T47D (cell line): ENCODE data around the gene MATK.
"Not testable (repeated sequence)": the region's sequence is repeated elsewhere in the genome, so short reads cannot be mapped to it uniquely, and the experiment has no call there.

Source experiments
- DNase-seq, 2 experiments: peaks; one replicate each; pipeline versions ENCODE4 v3.0.0 to v3.0.0-alpha.2; 2011 to 2012; ENCODE audit warnings: low read depth in 1 of 2, low spot score in 1 of 2
- JUND ChIP-seq: IDR thresholded peaks from 2 replicates; pipeline ENCODE4 v1.6.1; 2012; ENCODE audit warnings: low read depth
- in situ Hi-C: cut with HindIII; loops from 2 replicates; pipeline ENCODE4 v1.10.0; 2016; ENCODE audit warnings: low sequenced_read_pairs, low pct_unique_long_range_greater_than_20kb

The MATK gene

DNA sequence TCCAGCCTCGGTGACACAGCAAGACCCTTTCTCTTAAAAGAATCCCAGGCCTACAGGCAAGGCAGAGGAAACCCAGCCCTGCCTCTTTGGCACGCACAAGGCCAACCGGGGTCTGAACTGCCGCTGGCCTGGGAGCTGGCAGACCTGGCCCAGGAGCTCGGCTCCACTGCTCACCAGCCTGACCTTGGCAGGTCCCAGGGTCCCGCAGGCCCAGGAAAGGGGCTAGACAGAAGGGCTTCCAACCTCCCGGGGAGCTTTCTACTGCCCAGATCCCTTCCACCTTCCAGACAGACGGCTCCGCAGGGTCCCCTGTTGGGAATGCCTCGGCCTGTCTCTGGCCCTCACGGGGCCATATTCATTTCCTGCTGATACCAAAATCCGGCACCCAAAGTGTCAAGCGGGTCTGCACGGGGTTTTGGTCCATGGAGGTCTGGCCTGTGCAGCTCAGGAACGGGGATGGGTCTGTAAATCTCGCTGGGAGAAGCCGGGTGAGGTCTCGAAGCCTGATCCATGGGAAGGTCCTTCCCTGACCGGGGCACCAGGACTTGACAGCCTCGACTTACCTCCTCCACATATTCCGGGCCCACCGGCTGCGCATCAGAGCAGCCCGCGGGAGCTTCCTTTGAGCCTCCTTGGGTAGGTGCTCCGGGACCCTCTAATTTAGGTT is 36.6 kb upstream of the MATK start:
- in situ Hi-C loops = no loop called here
- no peak for DNase-seq
- no peak for TF ChIP-seq JUND

DNA sequence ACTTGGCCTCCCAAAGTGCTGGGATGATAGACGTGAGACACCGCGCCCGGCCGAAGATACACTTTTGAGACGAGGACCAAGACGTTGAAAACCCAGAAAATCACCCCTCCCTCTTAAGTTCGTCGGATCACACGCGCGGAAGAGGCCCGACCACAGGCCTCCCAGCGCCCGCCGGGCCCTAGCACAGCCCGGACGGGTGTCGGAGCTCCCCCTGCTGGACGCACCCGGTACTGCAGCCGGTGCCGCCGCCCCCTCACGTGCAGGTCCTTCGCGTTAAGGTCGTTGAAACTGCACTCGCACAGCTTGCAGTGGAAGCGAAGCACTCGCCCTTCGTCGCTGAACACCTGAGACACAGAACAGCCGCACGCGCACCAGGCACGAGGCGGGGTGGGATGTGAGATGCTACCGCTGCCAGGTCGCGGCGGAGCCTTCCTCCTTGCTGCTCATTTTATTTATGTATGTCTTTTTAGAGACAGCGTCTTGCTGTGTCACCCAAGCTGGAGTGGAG is 35.7 kb upstream of the MATK start:
- peak; percentile 64 to 66 for DNase-seq
- in situ Hi-C loops = no loop called here
- no peak for TF ChIP-seq JUND

DNA sequence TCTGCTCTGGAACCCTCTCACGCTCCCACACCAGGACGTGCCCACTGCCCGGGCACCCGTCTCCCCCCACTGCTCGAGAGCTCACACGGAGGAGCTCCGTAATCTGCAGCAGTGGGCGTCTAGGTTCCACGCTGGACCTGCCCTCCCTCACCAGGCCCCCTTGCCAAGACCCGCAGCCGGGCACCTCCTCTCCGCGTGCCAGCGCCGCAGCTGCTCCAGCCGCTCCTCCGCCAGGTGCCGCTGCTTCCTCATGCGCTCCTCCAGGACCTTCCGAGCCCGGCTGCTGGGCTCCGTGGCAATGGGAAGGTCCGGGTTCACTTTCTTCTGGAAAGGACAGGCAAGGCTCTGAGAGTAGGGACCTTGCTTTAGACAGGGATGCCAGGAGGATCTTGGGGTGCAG is 35.0 kb upstream of the MATK start:
- TF ChIP-seq JUND = no peak
- DNase-seq = no peak
- in situ Hi-C loops = no loop called here

DNA sequence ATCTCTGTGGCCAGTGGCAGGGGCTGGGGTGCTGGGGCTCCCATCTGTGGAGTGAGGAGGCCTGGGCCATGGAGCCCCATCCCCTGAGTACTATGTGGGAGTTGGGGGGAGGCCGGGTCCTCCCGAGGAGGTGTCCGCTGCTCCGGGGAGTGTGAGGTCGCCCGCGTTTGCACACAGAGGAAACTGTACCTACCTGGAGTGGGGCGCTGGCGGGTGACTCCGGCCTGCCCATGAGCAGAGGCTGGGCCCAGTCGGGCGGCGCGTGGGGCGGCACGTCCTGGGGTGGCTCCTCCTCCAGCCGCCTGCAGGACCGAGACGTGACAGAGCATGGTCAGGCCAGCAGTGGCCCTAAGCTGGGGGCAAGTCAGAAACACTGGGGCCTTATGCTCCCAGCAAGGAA is 33.8 kb upstream of the MATK start:
- no peak for TF ChIP-seq JUND
- DNase-seq = no peak
- in situ Hi-C loops = no loop called here

DNA sequence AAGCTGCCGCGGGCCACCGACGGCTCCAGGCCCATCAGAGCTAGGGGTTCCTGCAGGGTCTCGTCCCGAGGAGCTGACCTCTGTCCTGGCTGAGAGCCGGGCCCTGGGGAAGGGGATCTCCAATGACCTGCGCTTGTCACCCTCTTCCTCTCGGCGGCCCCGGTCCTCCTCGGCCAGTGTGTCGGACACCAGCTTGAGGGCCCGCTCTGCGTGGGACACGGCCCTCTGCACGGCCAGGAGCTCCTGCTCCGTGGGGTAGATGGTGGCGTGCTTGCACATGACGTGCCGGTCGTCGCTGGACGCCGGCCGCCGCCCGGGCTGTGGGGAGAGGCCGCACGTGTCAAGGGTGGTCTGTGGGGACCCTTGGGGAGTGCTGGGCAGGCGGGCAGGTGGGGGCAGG is 32.7 kb upstream of the MATK start:
- TF ChIP-seq JUND = no peak
- in situ Hi-C loops = no loop called here

DNA sequence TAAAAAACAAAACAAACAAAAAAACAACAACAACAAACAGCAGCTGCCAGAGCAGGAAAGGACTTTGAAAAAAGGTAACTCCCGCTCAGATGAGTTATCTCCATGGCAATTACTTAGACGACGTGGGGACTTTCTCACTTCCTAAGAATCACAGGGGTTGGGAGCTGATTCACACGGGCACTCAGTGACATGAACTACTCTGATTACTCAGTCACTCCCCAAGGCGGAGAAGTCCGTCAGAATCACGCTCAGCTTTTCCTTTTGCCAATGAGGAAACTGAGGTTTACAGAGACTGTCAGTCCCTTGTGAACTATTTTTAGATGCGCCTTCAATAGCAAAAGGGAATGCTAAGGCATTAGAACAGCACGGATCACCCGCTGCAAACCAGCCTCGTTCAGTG is 32.3 kb upstream of the MATK start:
- in situ Hi-C loops = no loop called here
- no peak for DNase-seq
- TF ChIP-seq JUND = no peak

More for the DNA sequence above, 32.7 kb upstream of the MATK start:
- DNase-seq = no peak

DNA sequence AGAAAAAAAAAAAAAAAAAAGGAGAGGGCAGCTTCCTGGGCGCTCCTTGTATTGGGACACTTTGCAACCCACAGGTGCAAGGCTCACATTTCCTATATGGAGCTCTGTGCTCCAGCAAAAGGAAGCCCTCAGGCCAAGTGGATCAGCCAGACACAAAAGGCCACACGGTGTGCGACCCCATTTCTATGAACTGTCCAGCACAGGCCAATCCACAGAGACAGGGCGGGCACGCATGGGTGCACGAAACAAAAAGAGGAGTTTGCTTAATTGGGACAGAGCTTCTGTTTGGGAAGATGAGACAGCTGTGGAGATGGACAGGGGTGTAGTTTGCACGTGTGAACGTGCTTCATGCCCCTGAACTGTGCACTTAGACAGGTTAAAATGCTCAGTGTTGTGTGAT is 31.6 kb upstream of the MATK start:
- DNase-seq = no peak
- in situ Hi-C loops = no loop called here
- no peak for TF ChIP-seq JUND

DNA sequence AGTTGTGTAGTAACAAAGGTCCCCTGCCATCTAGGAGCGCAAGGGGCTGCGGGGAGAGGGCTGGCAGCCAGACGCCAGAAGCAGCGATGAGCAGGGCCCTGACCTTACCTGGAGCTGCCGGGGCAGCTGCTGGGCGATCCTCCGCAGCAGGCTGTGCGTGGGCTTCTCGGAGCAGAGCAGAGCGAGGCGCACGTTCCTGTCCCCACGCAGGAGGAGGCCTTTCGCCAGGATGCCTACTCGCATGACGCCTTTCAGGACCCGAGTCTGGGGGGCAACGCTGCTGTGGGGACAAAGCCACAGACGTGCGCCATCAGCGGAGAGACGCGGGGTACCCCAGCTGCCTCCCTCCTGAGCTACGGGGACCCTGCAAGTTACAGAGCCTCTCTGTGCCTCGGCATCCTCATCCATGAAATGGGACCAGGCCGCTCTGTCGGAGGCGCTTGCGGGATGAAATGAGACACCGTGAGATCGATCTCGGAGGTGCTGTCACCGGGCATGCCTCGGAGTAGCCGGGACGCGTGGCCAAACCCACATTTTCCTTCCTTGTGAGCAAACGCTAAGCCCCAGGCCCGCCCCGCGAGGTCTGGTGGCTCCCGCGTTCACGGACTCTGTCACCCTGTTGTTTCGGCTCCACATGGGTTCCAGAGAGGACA is 30.5 kb upstream of the MATK start:
- no peak for TF ChIP-seq JUND
- in situ Hi-C loops = no loop called here
- DNase-seq = no peak

DNA sequence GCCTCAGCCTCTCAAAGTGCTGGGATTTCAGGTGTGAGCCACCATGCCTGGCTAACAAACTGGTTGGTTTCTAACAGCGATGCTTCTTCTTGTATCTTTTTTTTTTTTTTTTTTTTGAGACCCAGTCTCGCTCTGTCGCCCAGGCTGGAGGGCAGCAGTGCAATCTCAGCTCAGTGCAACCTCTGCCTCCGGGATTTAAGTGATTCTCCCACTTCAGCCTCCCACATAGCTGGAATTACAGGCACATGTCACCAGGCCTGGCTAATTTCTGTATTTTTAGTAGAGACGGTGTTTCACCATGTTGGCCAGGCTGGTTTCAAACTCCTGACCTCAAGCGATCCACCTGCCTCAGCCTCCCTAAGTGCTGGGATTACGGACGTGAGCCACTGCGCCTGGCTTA is 30.0 kb upstream of the MATK start:
- in situ Hi-C loops, DNase-seq: not testable (repeated sequence)

DNA sequence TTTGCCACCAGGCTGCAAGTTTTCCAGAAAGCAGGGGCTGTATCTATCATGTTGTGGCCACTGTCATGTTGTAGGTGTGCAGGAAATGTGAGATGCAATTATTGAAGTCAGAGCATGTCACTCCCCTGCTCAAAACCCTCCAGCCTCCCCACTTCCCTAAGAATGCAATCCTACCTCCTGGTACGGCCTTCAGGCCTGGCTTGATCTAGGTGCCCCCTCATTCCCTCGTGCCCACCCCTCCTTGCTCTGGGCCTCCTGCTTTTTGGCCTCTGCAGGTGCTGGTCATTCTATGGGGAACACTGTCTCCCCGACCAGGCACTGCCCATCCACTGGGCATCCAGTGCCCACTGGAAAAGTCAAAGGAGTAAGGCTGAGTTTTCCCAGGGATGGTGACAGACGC is 28.5 kb upstream of the MATK start:
- in situ Hi-C loops = no loop called here
- no peak for DNase-seq
- TF ChIP-seq JUND = no peak

DNA sequence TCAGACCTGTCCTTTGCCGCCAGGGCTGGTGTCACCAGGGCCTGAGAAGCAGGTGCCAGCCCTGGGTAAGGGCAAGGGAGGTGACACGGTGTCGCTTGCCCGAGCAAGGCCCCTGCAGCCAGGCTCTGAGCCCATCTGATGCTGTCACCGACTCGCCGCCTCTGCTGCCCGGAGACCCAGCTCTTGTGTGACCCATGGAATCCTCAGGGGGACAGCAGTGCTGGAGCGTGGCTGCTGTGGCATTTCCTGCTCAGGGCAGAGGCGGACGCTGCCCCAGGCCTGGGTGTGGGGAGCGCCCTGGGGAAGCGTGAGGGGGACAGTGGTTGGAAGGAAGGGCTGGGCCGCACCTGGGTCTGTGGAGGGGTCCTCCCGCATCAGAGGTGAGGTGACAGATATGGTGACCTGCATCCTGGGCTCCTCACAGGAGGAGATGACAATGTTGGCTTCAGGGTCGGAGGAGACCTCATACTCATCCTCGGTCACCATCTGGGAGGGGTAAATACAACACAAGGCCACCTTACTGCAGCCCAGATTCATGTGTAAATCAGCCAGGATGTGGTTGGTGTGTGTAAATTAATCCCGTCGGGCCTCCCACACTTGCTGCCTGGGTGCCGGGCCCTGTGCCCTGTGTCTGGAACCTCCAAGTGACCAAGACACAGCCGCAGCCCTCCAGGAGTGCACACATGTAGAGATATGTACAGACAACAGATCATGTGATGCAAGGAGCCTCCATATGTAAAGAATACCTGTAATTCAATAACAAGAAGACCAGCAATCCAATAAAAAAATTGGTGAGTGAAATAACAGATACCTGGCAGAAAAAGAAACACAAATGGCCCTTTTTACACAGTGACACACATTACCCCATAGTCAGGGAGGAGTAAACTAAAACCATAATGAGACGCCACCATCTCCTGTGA is 27.6 kb upstream of the MATK start:
- TF ChIP-seq JUND = no peak
- DNase-seq = no peak
- in situ Hi-C loops = no loop called here

DNA sequence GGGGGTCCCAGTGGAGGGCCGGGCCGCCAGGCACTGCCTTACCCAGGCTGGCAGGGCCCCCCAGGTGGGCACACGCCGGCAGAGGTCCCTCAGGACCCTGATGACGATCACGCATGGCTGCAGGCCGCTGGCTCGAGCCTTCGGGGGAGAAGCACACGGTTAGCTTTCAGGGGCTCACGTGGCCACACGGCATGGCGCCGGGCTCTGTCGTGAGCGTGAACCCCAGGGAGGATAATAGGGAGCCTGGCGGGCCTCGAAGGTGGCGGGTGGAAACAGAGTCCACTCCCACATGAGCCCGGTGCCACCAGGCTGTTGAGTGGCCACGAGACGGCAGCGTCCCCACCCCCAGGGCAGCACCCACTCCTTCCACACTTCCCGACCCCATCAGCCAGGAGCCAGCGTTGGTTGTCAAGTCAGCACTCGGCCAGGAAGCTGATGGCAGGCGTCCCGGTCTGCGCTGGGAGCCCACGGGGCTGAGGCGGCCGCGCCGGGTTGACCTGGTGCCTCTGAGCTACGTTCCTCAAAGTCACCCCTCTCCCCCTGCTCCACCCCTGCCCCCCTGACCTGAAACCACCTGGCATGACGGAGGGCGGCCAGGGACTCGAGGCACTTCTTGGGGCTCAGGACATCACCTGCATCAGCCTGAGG is 24.7 kb upstream of the MATK start:
- no peak for TF ChIP-seq JUND
- DNase-seq = no peak
- in situ Hi-C loops = no loop called here
